ENCODE results near the gene GPER1.

- TF ChIP-seq YY1 (IDR thresholded peaks at IDR 0.05; ENCODE audit: insufficient read depth, insufficient read length), result no peak
- no peak for TF ChIP-seq ZNF274 (IDR thresholded peaks at IDR 0.05; ENCODE audit: low read depth, low read length)
- no peak for TF ChIP-seq SUZ12 (IDR thresholded peaks at IDR 0.05; ENCODE audit: extremely low read depth, insufficient read depth, insufficient read length)
Observed at GRCh38 chr7:1046722-1047679, 40.9 kb upstream of the GPER1 start.

Measured in NT2/D1 (cell line).